T-cell (primary cell): Measurements from ENCODE around the gene DUSP19. TPM values are rescaled to one million over a fixed set of nuclear protein-coding genes. Genes with fewer than 3 reads are reported as not detected.
A peak's percentile ranks its signal among the peaks of the same experiment; 100 is the strongest.

Experiments
- ATAC-seq, 4 experiments: fragments of 200-7000 bp in 3 of 4; fragments of 150-1000 bp in 1 of 4; cut with Tn5 transposase; replicated peaks in 1 of 4; 1 replicate in 3 of 4; 2 replicates in 1 of 4; pipeline ENCODE4 v1.10.0; 2021; ENCODE audit warnings: moderate library complexity in 3 of 4, mild to moderate bottlenecking in 2 of 4, moderate number of reproducible peaks in 1 of 4
- CTCF ChIA-PET, 2 donors: fragments of 300-600 bp; sonication (Branson Sonifier 250); formaldehyde crosslinking; loops; one replicate each; lab custom pipeline; 2022; ENCODE audit warnings: antibody characterized with exemption in 2 of 2; lab: Charles Lee
- POLR2A ChIA-PET, 2 donors: fragments of 300-600 bp; sonication (Branson Sonifier 250); formaldehyde crosslinking; loops; one replicate each; lab custom pipeline; 2022; ENCODE audit warnings: antibody characterized with exemption in 2 of 2; lab: Charles Lee
- DNase-seq, 35 experiments: peaks; one replicate each; pipeline versions ENCODE4 v3.0.0 to v3.0.0-alpha.2; 2013 to 2023
- H3K27ac ChIP-seq: one replicate; pipeline ENCODE4 v1.5.1; 2013; ENCODE audit warnings: low read length
- H3K27me3 ChIP-seq, 2 experiments: replicated peaks in 1 of 2; 1 replicate in 1 of 2; 2 replicates in 1 of 2; pipeline versions ENCODE4 v1.6.1 to v1.7.0; 2013; ENCODE audit warnings: low read length in 1 of 2, mixed read lengths in 1 of 2; ENCODE audit not compliant: control insufficient read depth in 2 of 2, insufficient read depth in 2 of 2; ENCODE audit errors: extremely low read depth in 1 of 2
- H3K36me3 ChIP-seq, 2 donors: 1 replicate in 1 of 2; 2 replicates in 1 of 2; pipeline versions ENCODE4 v1.6.1 to v1.7.0; 2013; ENCODE audit warnings: low read length in 1 of 2; ENCODE audit not compliant: control insufficient read depth in 2 of 2, insufficient read depth in 1 of 2; ENCODE audit errors: extremely low read depth in 1 of 2
- H3K4me1 ChIP-seq, 2 experiments: 1 replicate in 1 of 2; 2 replicates in 1 of 2; pipeline versions ENCODE4 v1.6.1 to v1.7.0; 2013; ENCODE audit warnings: low read length in 2 of 2, mixed read lengths in 1 of 2; ENCODE audit not compliant: insufficient read depth in 2 of 2, control insufficient read depth in 1 of 2; ENCODE audit errors: extremely low read depth in 1 of 2
- H3K4me3 ChIP-seq, 2 donors: 1 replicate in 1 of 2; 2 replicates in 1 of 2; pipeline versions ENCODE4 v1.5.1 to v1.7.0; 2013; ENCODE audit warnings: mild to moderate bottlenecking in 2 of 2, low read length in 1 of 2, moderate library complexity in 1 of 2; ENCODE audit not compliant: control insufficient read depth in 1 of 2; ENCODE audit errors: extremely low read depth in 1 of 2
- H3K9me3 ChIP-seq: 2 replicates; pipeline ENCODE4 v1.7.0; 2013
- H3K27ac Mint-ChIP-seq, 2 donors: one replicate each; pipeline ENCODE4 v1.8.0; 2020 to 2021; ENCODE audit warnings: mild to moderate bottlenecking in 2 of 2, mixed read lengths in 2 of 2
- H3K27me3 Mint-ChIP-seq, 2 donors: one replicate each; pipeline ENCODE4 v1.8.0; 2021 to 2022; ENCODE audit warnings: mixed read lengths in 2 of 2
- H3K36me3 Mint-ChIP-seq: one replicate; pipeline ENCODE4 v1.8.0; 2021; ENCODE audit warnings: mixed read lengths
- H3K4me1 Mint-ChIP-seq, 3 donors: one replicate each; pipeline ENCODE4 v1.8.0; 2020 to 2022; ENCODE audit warnings: mixed read lengths in 3 of 3, mild to moderate bottlenecking in 1 of 3
- H3K4me3 Mint-ChIP-seq, 3 donors: one replicate each; pipeline ENCODE4 v1.8.0; 2020 to 2022; ENCODE audit warnings: mild to moderate bottlenecking in 3 of 3, mixed read lengths in 3 of 3, moderate library complexity in 3 of 3
- H3K9me3 Mint-ChIP-seq, 3 donors: one replicate each; pipeline ENCODE4 v1.8.0; 2020 to 2022; ENCODE audit warnings: mixed read lengths in 3 of 3
- WGBS: methylation state at CpG from one replicate; pipeline ENCODE4 v1.1.5; 2013; ENCODE audit warnings: missing lambda C conversion rate; ENCODE audit not compliant: insufficient coverage; 5-methylcytosine and 5-hydroxymethylcytosine counted together
- total RNA-seq, 35 experiments: library from RNA in 6 of 35; stranded (reverse) in 6 of 35; fragments of 120-200 nt in 1 of 35; gene quantifications; one replicate each; pipeline versions ENCODE4 v1.2.1 to v1.2.4 and lab custom pipeline; 2013 to 2026

DUSP19 gene
- total RNA-seq, 5 donors from 2014 or later (not counting 1 experiment from before 2014, with no cell fraction given) = 1.3 to 2.5 (median 2.0) TPM

- peaks cover 16% of the 10 kb centered on the region for H3K36me3 Mint-ChIP-seq
- no peaks in the 10 kb centered on the region for H3K27me3 Mint-ChIP-seq
- peak overlapping the region in 1 of 3 donors; percentile 93 for H3K4me3 Mint-ChIP-seq
- H3K4me1 Mint-ChIP-seq = peaks cover 43 to 49% (median 46%) of the 10 kb centered on the region in 3 donors
- DNase-seq (no peak), ATAC-seq (no peak)
- Histone ChIP-seq H3K9me3 (no peaks in the 10 kb centered on the region), H3K4me3 (no peak overlapping the region), H3K27me3 (no peaks in the 10 kb centered on the region), H3K27ac (no peak overlapping the region), H3K36me3 (peaks cover 0 to 20% of the 10 kb centered on the region in 2 donors), H3K4me1 (peaks cover 12 to 15% of the 10 kb centered on the region in 2 experiments)
- no CpG with 5 or more reads among the region's 2 CpGs for WGBS
- CTCF ChIA-PET = no interaction called here
- H3K27ac Mint-ChIP-seq = no peak overlapping the region
- POLR2A ChIA-PET = no interaction called here
- H3K9me3 Mint-ChIP-seq = no peaks in the 10 kb centered on the region
Observed at GRCh38 chr2:183126635-183127034, 48.1 kb downstream of the DUSP19 start.

DNA sequence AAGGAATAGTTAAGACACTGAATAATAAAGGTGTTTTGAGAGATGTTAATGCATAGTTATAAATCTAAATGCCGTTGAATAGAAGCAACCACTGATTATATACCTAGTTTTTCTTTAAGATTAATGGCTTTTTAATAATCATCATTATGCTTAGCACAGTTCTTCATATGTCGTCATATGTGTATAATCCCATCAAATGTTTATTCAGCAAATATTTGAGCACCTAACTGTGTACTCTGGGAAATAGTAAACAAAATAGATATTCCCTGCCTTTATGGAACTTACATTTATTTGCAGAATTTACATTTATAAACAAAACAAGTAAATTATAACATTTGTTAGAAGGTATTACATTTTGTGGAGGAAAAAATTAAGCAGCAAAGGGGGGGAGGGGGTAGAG is 55.5 kb downstream of the DUSP19 start:
- H3K27me3 Mint-ChIP-seq = no peaks in the 10 kb centered on the region
- POLR2A ChIA-PET = no interaction called here
- H3K27ac Mint-ChIP-seq = no peak overlapping the region

DNA sequence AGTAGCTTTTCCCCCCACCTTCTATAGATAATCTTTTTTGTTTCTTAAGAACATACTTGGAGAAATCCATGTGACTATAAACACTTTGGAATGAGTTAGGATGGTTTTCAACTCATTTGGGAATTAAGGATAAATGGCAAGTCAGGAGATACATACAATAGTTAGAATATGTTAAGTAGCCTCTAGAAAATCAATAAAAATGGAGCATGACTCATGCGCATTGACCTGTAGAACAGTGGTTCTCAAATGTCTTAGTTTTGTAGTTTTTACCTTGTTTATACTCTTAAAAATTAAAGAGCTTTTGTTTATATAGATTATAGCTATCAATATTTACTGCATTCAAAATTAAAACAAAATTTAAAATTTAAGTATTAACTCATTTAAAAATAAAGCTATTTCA is 70.4 kb downstream of the DUSP19 start:
- no peak for ATAC-seq

More for the DNA sequence above, 55.5 kb downstream of the DUSP19 start:
- Mint-ChIP-seq H3K36me3 (peaks cover 42% of the 10 kb centered on the region), H3K4me1 (peaks cover 6 to 19% (median 17%) of the 10 kb centered on the region in 3 donors), H3K4me3 (no peak overlapping the region), H3K9me3 (no peaks in the 10 kb centered on the region)
- H3K4me1 ChIP-seq = no peaks in the 10 kb centered on the region
- H3K9me3 ChIP-seq = no peaks in the 10 kb centered on the region
- no peak overlapping the region for H3K4me3 ChIP-seq
- WGBS = no CpG with 5 or more reads among the region's 2 CpGs
- no peaks in the 10 kb centered on the region for H3K27me3 ChIP-seq
- DNase-seq = no peak
- no peak for ATAC-seq
- CTCF ChIA-PET = no interaction called here
- H3K27ac ChIP-seq = no peak overlapping the region
- peaks cover 0 to 39% of the 10 kb centered on the region in 2 donors for H3K36me3 ChIP-seq

DNA sequence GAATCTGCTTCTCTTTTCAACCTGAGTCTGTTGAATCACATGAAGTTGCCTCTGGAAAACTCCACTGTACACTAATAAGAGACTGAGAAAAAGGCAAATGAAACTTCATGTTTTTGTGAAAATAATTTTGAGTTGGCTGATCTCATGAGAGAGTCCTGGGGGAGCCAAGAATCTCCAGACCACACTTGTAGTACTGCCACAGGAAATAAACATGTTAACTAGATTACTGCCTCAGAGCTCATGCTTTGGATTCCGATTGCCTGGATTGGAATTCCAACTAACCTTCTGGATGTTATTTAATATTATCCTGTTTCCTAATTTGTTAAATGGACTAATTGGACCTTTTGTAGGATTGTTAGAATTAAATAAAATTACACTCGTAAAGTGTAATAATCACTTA is 70.9 kb downstream of the DUSP19 start:
- Mint-ChIP-seq H3K27me3 (no peaks in the 10 kb centered on the region), H3K27ac (no peak overlapping the region), H3K4me3 (no peak overlapping the region), H3K9me3 (peaks cover 0 to under 1% (median 0%) of the 10 kb centered on the region in 3 donors), H3K36me3 (peaks cover 68% of the 10 kb centered on the region), H3K4me1 (peaks cover 10 to 24% (median 12%) of the 10 kb centered on the region in 3 donors)
- WGBS = no CpG with 5 or more reads among the region's 2 CpGs
- ChIA-PET POLR2A (interaction anchor here in 1 of 2 donors (0.5 kb wide), 1 partner anchor 44 kb away, joined by 3 read pairs; no protein-coding TSS in a partner anchor), CTCF (interaction anchor here in 1 of 2 donors (0.7 kb wide), 1 partner anchor 44 kb away, joined by 3 read pairs; no protein-coding TSS in a partner anchor)
- DNase-seq (no peak), ATAC-seq (no peak)
- no peak overlapping the region for H3K4me3 ChIP-seq
- H3K9me3 ChIP-seq = no peaks in the 10 kb centered on the region
- peaks cover 3 to 23% of the 10 kb centered on the region in 2 donors for H3K36me3 ChIP-seq
- no peaks in the 10 kb centered on the region for H3K4me1 ChIP-seq
- H3K27me3 ChIP-seq = no peaks in the 10 kb centered on the region
- H3K27ac ChIP-seq = no peak overlapping the region

More for the DNA sequence above, 70.4 kb downstream of the DUSP19 start:
- no peak overlapping the region for H3K4me3 ChIP-seq
- Mint-ChIP-seq H3K4me1 (peaks cover 10 to 20% (median 12%) of the 10 kb centered on the region in 3 donors), H3K27ac (no peak overlapping the region), H3K36me3 (peaks cover 68% of the 10 kb centered on the region), H3K9me3 (peaks cover 0 to 6% (median 0%) of the 10 kb centered on the region in 3 donors), H3K4me3 (no peak overlapping the region), H3K27me3 (no peaks in the 10 kb centered on the region)
- H3K27ac ChIP-seq = no peak overlapping the region
- H3K36me3 ChIP-seq = peaks cover 3 to 28% of the 10 kb centered on the region in 2 donors
- no CpG with 5 or more reads among the region's 1 CpG for WGBS
- ChIA-PET CTCF (interaction anchor here in 1 of 2 donors (0.7 kb wide), 1 partner anchor 44 kb away, joined by 3 read pairs; no protein-coding TSS in a partner anchor), POLR2A (interaction anchor here in 1 of 2 donors (0.5 kb wide), 1 partner anchor 43 kb away, joined by 3 read pairs; no protein-coding TSS in a partner anchor)
- DNase-seq = no peak
- no peaks in the 10 kb centered on the region for H3K4me1 ChIP-seq
- H3K9me3 ChIP-seq = no peaks in the 10 kb centered on the region
- no peaks in the 10 kb centered on the region for H3K27me3 ChIP-seq

Other genes starting within 250 kb of the DUSP19 start
- gene FRZB, start 212.1 kb upstream of the DUSP19 start, total RNA-seq = under 1 TPM in 3 of 5 donors, not detected in 2; 0.06 to 0.15 (median 0.07) TPM
- gene NCKAP1, start 40.3 kb upstream of the DUSP19 start, total RNA-seq = 1 to 10 TPM; 2.6 to 7.6 (median 4.9) TPM
- 10 to 100 TPM; 11.0 to 19.5 (median 16.4) TPM for gene NUP35, start 45.7 kb downstream of the DUSP19 start, total RNA-seq